HepG2 (cell line): ENCODE data around the gene UBE2E1. TPM values are rescaled to one million over a fixed set of nuclear protein-coding genes. Genes with fewer than 3 reads are reported as not detected.

Experiments
- ATAC-seq: fragments of 200-7000 bp; cut with Tn5 transposase; 3 replicates; pipeline ENCODE4 v1.9.1; 2020; ENCODE audit warnings: mild to moderate bottlenecking, moderate library complexity
- BruUV-seq: library from RNA; stranded (reverse); fragments of 400-500 nt; replicated peaks from 2 replicates; lab custom pipeline; 2021; lab: Mats Ljungman, UMichigan
- CTCF ChIA-PET: fragments of 300-600 bp; formaldehyde crosslinking; extraction: SDS; loops from one replicate; lab custom pipeline; 2021; ENCODE audit warnings: low total read pairs, inconsistent platforms, low intra/inter-chr PET ratio; lab: Yijun Ruan, JAX
- POLR2A ChIA-PET: fragments of 350-600 bp; sonication (Branson Sonifier 250); formaldehyde crosslinking; loops from one replicate; lab custom pipeline; 2020; ENCODE audit warnings: antibody characterized with exemption, inconsistent platforms; lab: Yijun Ruan, JAX
- DNase-seq: peaks from one replicate; pipeline ENCODE4 v3.0.0-alpha.2; 2015; ENCODE audit warnings: low spot score
- FAIRE-seq: peaks from 3 replicates; lab custom pipeline; 2011; peaks lifted over from hg19 to GRCh38; lab: Jason Lieb, UNC
- H2AFZ ChIP-seq: one replicate; pipeline ENCODE4 v1.6.1; 2011; ENCODE audit warnings: low read length, inconsistent platforms
- H3K27ac ChIP-seq: fragments of 300-600 bp; 3 replicates; pipeline ENCODE4 v1.8.0; 2011; ENCODE audit warnings: mixed run types, mild to moderate bottlenecking, mixed read lengths, low read length, inconsistent platforms; ENCODE audit not compliant: insufficient read depth; ENCODE audit errors: extremely low read length
- H3K27me3 ChIP-seq, 2 experiments: fragments of 200-600 bp in 1 of 2; 2 replicates in 1 of 2; 3 replicates in 1 of 2; pipeline versions ENCODE4 v1.6.0 to v1.8.0; 2011; ENCODE audit warnings: low read length in 2 of 2, mild to moderate bottlenecking in 2 of 2, moderate library complexity in 2 of 2, inconsistent platforms in 1 of 2; ENCODE audit not compliant: insufficient read depth in 2 of 2, control insufficient read depth in 1 of 2
- H3K36me3 ChIP-seq, 2 experiments: fragments of 200-600 bp in 1 of 2; replicated peaks in 1 of 2; 2 replicates in 1 of 2; 3 replicates in 1 of 2; pipeline versions ENCODE4 v1.5.1 to v1.8.0; 2011; ENCODE audit warnings: low read length in 2 of 2, inconsistent platforms in 1 of 2; ENCODE audit not compliant: insufficient read depth in 2 of 2, control insufficient read depth in 1 of 2
- H3K4me1 ChIP-seq: 2 replicates; pipeline ENCODE4 v1.5.1; 2012; ENCODE audit warnings: low read length, inconsistent platforms; ENCODE audit not compliant: insufficient read depth
- H3K4me2 ChIP-seq: 2 replicates; pipeline ENCODE4 v1.6.0; 2011; ENCODE audit warnings: low read depth, low read length, inconsistent platforms
- H3K4me3 ChIP-seq, 3 experiments: fragments of 200-600 bp in 1 of 3; sonication (generic), shearing (Covaris generic) in 1 of 3; replicated peaks in 1 of 3; 2 replicates each; pipeline ENCODE4 v1.5.1; 2011 to 2016; ENCODE audit warnings: low read length in 3 of 3, inconsistent platforms in 2 of 3, low read depth in 2 of 3, mild to moderate bottlenecking in 2 of 3, control low read depth in 1 of 3, mixed read lengths in 1 of 3; ENCODE audit not compliant: insufficient read depth in 1 of 3
- H3K79me2 ChIP-seq: one replicate; pipeline ENCODE4 v1.6.1; 2011; ENCODE audit warnings: low read length, inconsistent platforms; ENCODE audit not compliant: insufficient read depth
- H3K9ac ChIP-seq: 2 replicates; pipeline ENCODE4 v1.6.0; 2011; ENCODE audit warnings: mild to moderate bottlenecking, low read depth, low read length, inconsistent platforms; ENCODE audit not compliant: insufficient read depth
- H3K9me3 ChIP-seq: 2 replicates; pipeline ENCODE4 v1.5.1; 2012; ENCODE audit warnings: mild to moderate bottlenecking, low read length
- H4K20me1 ChIP-seq: 2 replicates; pipeline ENCODE4 v1.6.0; 2011; ENCODE audit warnings: inconsistent platforms, mild to moderate bottlenecking, low read length, moderate library complexity; ENCODE audit not compliant: insufficient read depth
- ARHGAP35 ChIP-seq: sonication (generic); formaldehyde crosslinking; IDR thresholded peaks from 2 replicates; pipeline ENCODE4 v1.9.0; 2022; ENCODE audit warnings: mild to moderate bottlenecking, inconsistent platforms, moderate library complexity, missing genetic modification reagents, borderline replicate concordance
- DNMT1 ChIP-seq: sonication (generic); formaldehyde crosslinking; IDR thresholded peaks from 2 replicates; pipeline ENCODE4 v1.5.1; 2020; ENCODE audit warnings: mild to moderate bottlenecking, missing genetic modification reagents
- FOXA1 ChIP-seq, 2 experiments: fragments of 450-650 bp in 1 of 2; sonication (generic) in 1 of 2; formaldehyde crosslinking in 1 of 2; IDR thresholded peaks; 2 replicates each; pipeline versions ENCODE4 v1.4.0 to v1.6.1; 2016 to 2020; ENCODE audit warnings: missing genetic modification reagents in 1 of 2
- FOXA3 ChIP-seq: IDR thresholded peaks from 2 replicates; pipeline ENCODE4 v1.6.1; 2016; ENCODE audit warnings: missing genetic modification reagents, missing compliant biosample characterization
- GATAD1 ChIP-seq: IDR thresholded peaks from 2 replicates; pipeline ENCODE4 v1.6.1; 2016; ENCODE audit warnings: missing genetic modification reagents, missing compliant biosample characterization
- ISL2 ChIP-seq: sonication (generic); formaldehyde crosslinking; IDR thresholded peaks from 2 replicates; pipeline ENCODE4 v1.5.0; 2020; ENCODE audit warnings: missing genetic modification reagents
- KAT2B ChIP-seq: fragments of 150-350 bp; IDR thresholded peaks from 2 replicates; pipeline ENCODE4 v1.6.1; 2014; ENCODE audit warnings: low read depth, low read length, borderline replicate concordance
- KAT8 ChIP-seq: IDR thresholded peaks from 2 replicates; pipeline ENCODE4 v1.6.1; 2016; ENCODE audit warnings: missing genetic modification reagents, missing compliant biosample characterization
- MIER2 ChIP-seq: IDR thresholded peaks from 2 replicates; pipeline ENCODE4 v1.6.1; 2016; ENCODE audit warnings: missing biosample characterization, missing genetic modification reagents
- PAWR ChIP-seq: sonication (generic); formaldehyde crosslinking; IDR thresholded peaks from 2 replicates; pipeline ENCODE4 v1.4.0; 2020; ENCODE audit warnings: missing genetic modification reagents, mild to moderate bottlenecking, borderline replicate concordance
- RBFOX2 ChIP-seq: fragments of 200-400 bp; formaldehyde crosslinking; IDR thresholded peaks from 2 replicates; pipeline ENCODE4 v1.6.1; 2017; ENCODE audit warnings: low read depth, mild to moderate bottlenecking, low read length
- STAT5B ChIP-seq: sonication (generic); formaldehyde crosslinking; IDR thresholded peaks from 2 replicates; pipeline ENCODE4 v1.4.0; 2020; ENCODE audit warnings: missing genetic modification reagents
- ZFP90 ChIP-seq: sonication (generic); formaldehyde crosslinking; IDR thresholded peaks from 2 replicates; pipeline ENCODE4 v1.8.0; 2022; ENCODE audit warnings: missing genetic modification reagents, mild to moderate bottlenecking, inconsistent platforms, borderline replicate concordance
- ZNF263 ChIP-seq: sonication (generic); formaldehyde crosslinking; IDR thresholded peaks from 2 replicates; pipeline ENCODE4 v1.4.0; 2020; ENCODE audit warnings: missing genetic modification reagents
- ZNF83 ChIP-seq: sonication (generic); formaldehyde crosslinking; IDR thresholded peaks from 2 replicates; pipeline ENCODE4 v1.4.0; 2020; ENCODE audit warnings: missing genetic modification reagents, mild to moderate bottlenecking, borderline replicate concordance
- ZSCAN20 ChIP-seq: sonication (generic); formaldehyde crosslinking; IDR thresholded peaks from 2 replicates; pipeline ENCODE4 v1.4.0; 2020; ENCODE audit warnings: missing genetic modification reagents, mild to moderate bottlenecking, borderline replicate concordance
- WGBS: methylation state at CpG from one replicate; pipeline ENCODE4 v1.1.6; 2017; ENCODE audit warnings: low lambda C conversion rate; 5-methylcytosine and 5-hydroxymethylcytosine counted together
- in situ Hi-C: cut with HindIII; loops from 2 replicates; pipeline ENCODE4 v1.10.0; 2017; ENCODE audit warnings: low pct_unique_long_range_greater_than_20kb; ENCODE audit not compliant: extremely low pct_ligation_motif_present
- intact Hi-C: fragments of 100-400 bp; cut with micrococcal nuclease; formaldehyde crosslinking; loops from one replicate; pipeline ENCODE4 v1.10.0; 2022; ENCODE audit not compliant: unreplicated experiment
- polyA plus RNA-seq, 8 experiments: library from polyadenylated mRNA; depleted of rRNA in 3 of 8; stranded (reverse) in 7 of 8; unstranded in 1 of 8; fragments of >200 nt; fragmentation: Illumina TruSeq in 4 of 8; extraction: Trizol in 4 of 8; gene quantifications; 2 replicates each; pipeline versions ENCODE4 v1.2.1 to v1.2.3, GENCODE V29; 2011 to 2016; ENCODE audit warnings: low read depth in 4 of 8, missing spikeins in 1 of 8, mixed read lengths in 1 of 8; ENCODE audit not compliant: insufficient read depth in 1 of 8
- total RNA-seq, 5 experiments: library from RNA; depleted of rRNA; stranded (reverse); fragments of >200 nt; fragmentation: Illumina TruSeq; extraction: Trizol; gene quantifications; 2 replicates each; pipeline ENCODE4 v1.2.3, GENCODE V29; 2016; ENCODE audit warnings: low read depth in 1 of 5
- TF ChIP-seq, protein P1 (sequence below), 2 experiments: sonication (generic) in 1 of 2; formaldehyde crosslinking in 1 of 2; IDR thresholded peaks; 2 replicates each; pipeline versions ENCODE4 v1.5.1 to v1.6.1; 2011 to 2020; ENCODE audit warnings: borderline replicate concordance in 1 of 2, low read depth in 1 of 2, low read length in 1 of 2, mild to moderate bottlenecking in 1 of 2, missing genetic modification reagents in 1 of 2, moderate library complexity in 1 of 2
- TF ChIP-seq, protein P2 (sequence below): sonication (generic); formaldehyde crosslinking; IDR thresholded peaks from 2 replicates; pipeline ENCODE4 v1.5.0; 2020; ENCODE audit warnings: mild to moderate bottlenecking, missing genetic modification reagents, borderline replicate concordance
- TF ChIP-seq, protein P3 (sequence below): IDR thresholded peaks from 2 replicates; pipeline ENCODE4 v1.6.1; 2018; ENCODE audit warnings: missing genetic modification reagents, mild to moderate bottlenecking, missing compliant biosample characterization

UBE2E1 gene
- total and polyA plus RNA-seq, 2 of the 13 experiments (the other 11 are each of a cell fraction or from before 2014, with no cell fraction given), result 55.4 to 61.8 TPM

DNA sequence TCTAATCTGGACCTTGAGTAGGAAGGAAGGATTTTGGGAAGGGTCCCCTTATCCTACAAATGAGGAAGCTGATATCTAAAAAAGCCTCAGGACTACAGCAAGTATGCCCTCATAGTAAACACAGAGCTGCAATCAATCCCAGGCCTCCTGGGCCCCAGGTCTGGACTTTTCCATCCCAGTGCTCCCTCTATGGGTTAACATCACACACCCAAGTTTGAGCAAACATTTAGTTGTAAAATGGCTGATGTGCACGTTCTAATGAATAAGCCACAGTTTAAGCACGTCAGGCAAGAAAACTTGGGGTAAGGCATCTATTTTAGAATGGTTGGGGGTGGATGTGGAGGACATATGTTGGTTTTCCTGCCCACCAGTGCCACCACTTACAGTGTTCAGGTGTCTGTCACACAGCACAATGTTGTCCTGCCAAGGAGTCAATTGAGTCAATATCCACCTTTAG lies 44.3 kb upstream of the UBE2E1 start:
- H3K27me3 ChIP-seq, result peaks cover 0 to 6% of the 10 kb centered on the region in 2 experiments; a peak in 1 of 5 replicates
- in situ Hi-C loops (no loop called here), intact Hi-C loops (loop anchor here (5.0 kb wide), 1 partner anchor 579 kb away; no protein-coding TSS in a partner anchor)
- FAIRE-seq (peak; percentile 48), ATAC-seq (peak; percentile 97), DNase-seq (peak; percentile 29)
- no peaks in the 10 kb centered on the region for H4K20me1 ChIP-seq
- CTCF ChIA-PET, result no interaction called here
- H3K36me3 ChIP-seq, result no peaks in the 10 kb centered on the region
- no peaks in the 10 kb centered on the region for H3K9me3 ChIP-seq
- WGBS, result no CpG with 5 or more reads among the region's 2 CpGs
- no peak overlapping the region for H3K27ac ChIP-seq
- no peak overlapping the region for H3K4me3 ChIP-seq
- no peak overlapping the region for H3K4me2 ChIP-seq
- H3K79me2 ChIP-seq, result no peaks in the 10 kb centered on the region
- no peak overlapping the region for H3K9ac ChIP-seq
- no peaks in the 10 kb centered on the region for H3K4me1 ChIP-seq
- POLR2A ChIA-PET, result no interaction called here
- H2AFZ ChIP-seq, result no peak overlapping the region
- no TSS peak for BruUV-seq
- TF ChIP-seq DNMT1 (CRISPR knock-in tag) (no peak), MIER2 (CRISPR knock-in tag) (no peak), ZSCAN20 (CRISPR knock-in tag) (no peak), ARHGAP35 (CRISPR knock-in tag) (no peak), ISL2 (CRISPR knock-in tag) (no peak), PAWR (no peak), KAT8 (CRISPR knock-in tag) (peak; percentile 47; the same call in 1 of the 2 replicates), RBFOX2 (no peak), STAT5B (CRISPR knock-in tag) (no peak), FOXA3 (CRISPR knock-in tag) (0 out of 2 replicates have a peak, but pooled peaks have one; percentile 9), KAT2B (no peak), ZFP90 (CRISPR knock-in tag) (no peak), GATAD1 (CRISPR knock-in tag) (no peak), FOXA1 (IDR thresholded peaks at IDR 0.05) (no peak), FOXA1 (CRISPR knock-in tag; IDR thresholded peaks at IDR 0.05) (0 out of 2 replicates have a peak, but pooled peaks have one; percentile 7), ZNF263 (CRISPR knock-in tag) (peak; percentile 54), ZNF83 (no peak)
- TF ChIP-seq, protein P1, sequence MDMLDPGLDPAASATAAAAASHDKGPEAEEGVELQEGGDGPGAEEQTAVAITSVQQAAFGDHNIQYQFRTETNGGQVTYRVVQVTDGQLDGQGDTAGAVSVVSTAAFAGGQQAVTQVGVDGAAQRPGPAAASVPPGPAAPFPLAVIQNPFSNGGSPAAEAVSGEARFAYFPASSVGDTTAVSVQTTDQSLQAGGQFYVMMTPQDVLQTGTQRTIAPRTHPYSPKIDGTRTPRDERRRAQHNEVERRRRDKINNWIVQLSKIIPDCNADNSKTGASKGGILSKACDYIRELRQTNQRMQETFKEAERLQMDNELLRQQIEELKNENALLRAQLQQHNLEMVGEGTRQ (IDR thresholded peaks at IDR 0.05; ENCODE audit: low read depth, low read length), result no peak
- TF ChIP-seq, protein P1 (CRISPR knock-in tag; IDR thresholded peaks at IDR 0.05; ENCODE audit: borderline replicate concordance), result no peak
- TF ChIP-seq, protein P2, sequence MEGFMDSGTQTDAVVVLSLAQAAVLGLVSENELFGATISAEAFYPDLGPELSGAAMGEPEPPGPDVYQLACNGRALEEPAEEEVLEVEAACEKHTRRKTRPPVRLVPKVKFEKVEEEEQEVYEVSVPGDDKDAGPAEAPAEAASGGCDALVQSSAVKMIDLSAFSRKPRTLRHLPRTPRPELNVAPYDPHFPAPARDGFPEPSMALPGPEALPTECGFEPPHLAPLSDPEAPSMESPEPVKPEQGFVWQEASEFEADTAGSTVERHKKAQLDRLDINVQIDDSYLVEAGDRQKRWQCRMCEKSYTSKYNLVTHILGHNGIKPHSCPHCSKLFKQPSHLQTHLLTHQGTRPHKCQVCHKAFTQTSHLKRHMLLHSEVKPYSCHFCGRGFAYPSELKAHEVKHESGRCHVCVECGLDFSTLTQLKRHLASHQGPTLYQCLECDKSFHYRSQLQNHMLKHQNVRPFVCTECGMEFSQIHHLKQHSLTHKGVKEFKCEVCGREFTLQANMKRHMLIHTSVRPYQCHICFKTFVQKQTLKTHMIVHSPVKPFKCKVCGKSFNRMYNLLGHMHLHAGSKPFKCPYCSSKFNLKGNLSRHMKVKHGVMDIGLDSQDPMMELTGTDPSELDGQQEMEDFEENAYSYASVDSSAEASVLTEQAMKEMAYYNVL (CRISPR knock-in tag), result no peak
- TF ChIP-seq, protein P3, sequence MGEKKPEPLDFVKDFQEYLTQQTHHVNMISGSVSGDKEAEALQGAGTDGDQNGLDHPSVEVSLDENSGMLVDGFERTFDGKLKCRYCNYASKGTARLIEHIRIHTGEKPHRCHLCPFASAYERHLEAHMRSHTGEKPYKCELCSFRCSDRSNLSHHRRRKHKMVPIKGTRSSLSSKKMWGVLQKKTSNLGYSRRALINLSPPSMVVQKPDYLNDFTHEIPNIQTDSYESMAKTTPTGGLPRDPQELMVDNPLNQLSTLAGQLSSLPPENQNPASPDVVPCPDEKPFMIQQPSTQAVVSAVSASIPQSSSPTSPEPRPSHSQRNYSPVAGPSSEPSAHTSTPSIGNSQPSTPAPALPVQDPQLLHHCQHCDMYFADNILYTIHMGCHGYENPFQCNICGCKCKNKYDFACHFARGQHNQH, result no peak
